ENCODE data around the gene DCUN1D3.

The DCUN1D3 gene

DNA sequence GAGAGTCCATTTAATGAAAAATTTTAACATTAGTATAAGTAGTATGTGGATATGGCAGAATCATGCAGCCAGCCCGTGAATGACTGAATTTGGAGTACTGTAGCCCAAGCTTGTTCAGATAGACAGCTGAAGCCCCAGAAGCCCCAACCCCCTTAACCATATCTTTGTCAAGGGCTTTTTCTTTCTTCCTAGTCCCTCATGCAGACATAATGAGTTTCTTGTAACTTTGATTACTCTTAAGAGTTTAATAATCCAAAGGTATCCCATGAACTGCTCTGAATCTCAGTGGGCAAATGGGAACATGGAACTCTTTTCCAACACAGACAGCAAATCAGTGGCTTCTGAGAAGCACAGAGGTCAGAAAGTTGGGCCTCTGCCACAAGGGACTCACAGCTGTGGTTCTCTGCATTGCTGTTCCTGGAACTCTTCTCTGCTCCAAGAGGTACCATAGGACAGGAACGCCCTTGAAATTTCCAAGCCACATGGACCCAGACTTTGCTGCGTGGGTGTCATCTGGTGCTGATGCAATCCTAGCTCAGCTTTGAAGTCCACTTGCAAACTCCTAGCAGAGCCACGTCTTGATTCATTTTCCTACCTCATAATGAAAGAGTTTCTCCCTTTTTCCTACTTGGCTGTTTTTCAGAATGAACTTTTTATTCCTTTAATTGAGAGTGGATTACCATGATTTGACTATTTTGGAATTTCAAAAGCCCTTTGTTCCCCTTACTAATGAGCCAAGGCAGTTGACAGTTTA, 18.5 kb upstream of the DCUN1D3 start:
- no peak for DNase-seq (ENCODE audit: low read depth, low spot score)

DNA sequence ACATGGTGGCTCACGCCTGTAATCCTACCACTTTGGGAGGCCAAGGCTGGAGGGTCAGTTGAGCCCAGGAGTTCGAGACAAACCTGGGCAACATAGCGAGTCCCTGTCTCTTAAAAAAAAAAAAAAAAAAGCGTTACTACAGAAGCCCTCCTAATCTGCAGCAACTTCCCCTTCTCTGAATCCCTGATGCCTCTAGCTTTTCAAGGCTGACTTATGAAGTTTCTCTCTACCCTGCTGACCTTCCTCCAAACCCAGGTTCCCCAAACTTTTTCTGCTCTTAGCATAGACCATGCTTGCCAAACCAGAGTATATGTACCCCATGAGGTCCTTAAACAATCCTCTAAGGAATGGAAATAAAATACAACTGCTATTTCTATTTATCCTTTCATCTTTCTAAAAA, 16.8 kb upstream of the DCUN1D3 start:
- no peak for DNase-seq (ENCODE audit: low read depth, low spot score)

DNA sequence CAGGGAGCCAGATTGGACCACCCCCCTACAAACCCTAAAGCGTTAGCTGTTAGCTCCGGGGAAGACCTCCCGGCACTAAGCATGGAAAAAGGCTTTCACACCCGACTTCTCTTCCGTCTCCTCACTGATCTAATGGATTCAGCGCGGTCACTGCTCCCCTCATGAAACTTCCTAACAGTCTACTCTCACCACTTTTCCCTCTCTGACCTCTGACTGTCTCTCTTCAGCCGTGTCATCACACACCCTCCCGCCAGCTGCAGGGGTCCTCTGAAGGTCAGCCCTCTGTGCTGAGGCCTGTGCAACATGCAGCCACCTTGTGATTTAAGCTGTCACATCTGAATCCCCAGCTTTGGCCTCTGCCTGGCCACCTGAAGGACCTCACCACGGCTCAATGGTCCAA, 16.1 kb upstream of the DCUN1D3 start:
- DNase-seq (ENCODE audit: low read depth, low spot score): no peak

DNA sequence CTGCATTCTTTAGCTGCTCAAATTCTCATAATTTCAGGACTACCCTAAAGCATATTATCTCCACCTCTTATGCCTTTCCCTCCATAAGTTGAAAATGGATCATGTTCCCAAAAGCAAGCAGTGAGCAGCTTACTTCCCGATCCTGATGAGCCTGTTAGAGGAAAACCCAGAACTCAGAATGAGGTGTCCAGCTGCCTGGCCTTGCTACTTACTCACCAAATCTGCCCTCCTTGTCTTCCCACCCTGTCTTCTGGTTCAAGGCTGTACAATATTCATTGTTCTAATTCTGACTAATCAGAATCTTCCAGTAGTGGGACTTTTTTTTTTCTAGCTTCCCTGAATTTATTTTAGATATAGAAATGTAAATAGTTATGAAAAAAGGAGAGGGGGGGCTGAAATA, 11.2 kb upstream of the DCUN1D3 start:
- no peak for DNase-seq (ENCODE audit: low read depth, low spot score)

DNA sequence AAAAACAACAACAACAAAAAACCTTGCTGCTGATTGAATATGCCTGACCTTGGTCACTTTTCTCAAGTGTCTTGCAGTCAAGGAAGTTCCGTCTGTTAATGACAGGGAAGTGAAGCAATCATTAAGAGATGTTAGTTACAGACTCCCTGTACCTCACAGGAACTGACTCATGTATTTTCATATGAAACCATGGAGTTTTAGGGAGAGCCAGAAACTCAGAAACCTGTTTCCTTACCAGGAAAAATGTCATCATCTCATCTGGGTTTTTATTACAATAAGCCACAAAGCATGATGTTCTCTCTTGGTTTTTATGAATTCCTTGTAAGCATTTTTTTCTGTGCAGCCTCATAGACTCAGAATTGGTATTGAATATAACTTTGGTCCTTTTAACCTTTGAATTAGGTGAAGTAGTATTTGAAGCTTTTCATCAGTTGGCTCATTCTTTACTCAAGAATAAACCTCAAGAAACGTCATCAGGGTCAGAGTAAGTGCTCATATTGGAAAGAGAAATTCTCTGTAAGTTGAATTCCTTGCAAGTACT, 10.7 kb upstream of the DCUN1D3 start:
- no peak for DNase-seq (ENCODE audit: low read depth, low spot score)

DNA sequence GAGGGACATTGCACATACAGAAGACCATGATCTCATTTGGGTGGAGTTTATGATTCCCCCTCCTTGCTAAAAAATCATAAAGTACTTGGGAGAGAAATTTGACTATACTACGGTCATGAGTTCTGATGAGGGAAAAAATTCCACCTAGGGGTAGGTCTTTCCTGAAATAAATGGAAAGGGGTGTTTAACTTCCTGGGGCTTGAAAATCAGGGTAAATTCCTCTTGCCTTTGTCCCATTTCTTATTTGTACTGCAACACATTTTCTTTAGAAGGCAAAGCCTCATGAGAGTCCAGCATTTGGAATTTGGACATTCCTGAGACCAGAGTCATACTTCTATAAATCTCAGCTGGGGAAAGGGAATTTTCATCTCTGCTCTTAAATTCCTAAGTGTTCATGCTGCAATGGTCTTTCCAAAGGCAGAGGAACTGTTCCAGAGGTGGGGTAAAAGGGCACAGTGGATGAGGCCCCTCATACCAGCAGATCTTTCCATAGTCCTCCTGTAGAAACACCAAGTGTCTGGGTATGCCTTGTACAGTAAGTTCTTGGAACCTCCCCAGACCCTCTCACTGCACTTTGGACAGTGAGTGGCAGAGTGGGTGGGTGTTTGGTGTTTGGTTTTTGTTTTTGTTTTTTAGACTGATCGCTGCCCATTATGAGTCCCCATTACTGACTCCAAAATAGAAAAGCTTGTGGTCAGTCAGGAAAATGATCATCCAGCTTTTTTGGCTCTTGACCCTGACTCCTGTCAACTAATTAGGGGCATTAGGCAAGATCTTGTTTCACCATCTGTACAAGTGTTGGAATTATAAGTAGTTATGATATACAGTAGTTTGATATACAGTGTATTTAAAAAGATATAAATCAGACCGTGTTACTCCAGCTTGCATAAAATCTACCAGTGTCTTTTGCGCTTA, 6.4 kb upstream of the DCUN1D3 start:
- DNase-seq (ENCODE audit: low read depth, low spot score): no peak

DNA sequence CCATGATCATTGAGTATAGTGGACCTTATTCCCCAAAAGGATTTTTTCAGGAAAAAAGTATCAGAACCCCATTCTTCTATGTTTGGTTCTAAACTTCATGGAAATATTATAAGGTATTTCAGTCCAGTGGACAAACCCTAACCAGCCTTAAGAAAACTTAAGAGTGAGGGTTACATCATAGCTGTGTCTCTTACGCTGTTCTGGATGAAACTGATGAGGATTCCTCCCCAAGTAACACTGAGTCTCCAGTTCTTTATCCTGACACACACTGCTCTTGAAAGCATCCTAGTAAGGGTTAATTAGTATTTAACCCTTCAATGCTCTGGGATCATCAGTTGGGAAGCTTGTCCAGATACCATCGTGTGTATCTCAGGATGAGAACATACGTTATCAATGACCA, 5.4 kb upstream of the DCUN1D3 start:
- no peak for DNase-seq (ENCODE audit: low read depth, low spot score)

DNA sequence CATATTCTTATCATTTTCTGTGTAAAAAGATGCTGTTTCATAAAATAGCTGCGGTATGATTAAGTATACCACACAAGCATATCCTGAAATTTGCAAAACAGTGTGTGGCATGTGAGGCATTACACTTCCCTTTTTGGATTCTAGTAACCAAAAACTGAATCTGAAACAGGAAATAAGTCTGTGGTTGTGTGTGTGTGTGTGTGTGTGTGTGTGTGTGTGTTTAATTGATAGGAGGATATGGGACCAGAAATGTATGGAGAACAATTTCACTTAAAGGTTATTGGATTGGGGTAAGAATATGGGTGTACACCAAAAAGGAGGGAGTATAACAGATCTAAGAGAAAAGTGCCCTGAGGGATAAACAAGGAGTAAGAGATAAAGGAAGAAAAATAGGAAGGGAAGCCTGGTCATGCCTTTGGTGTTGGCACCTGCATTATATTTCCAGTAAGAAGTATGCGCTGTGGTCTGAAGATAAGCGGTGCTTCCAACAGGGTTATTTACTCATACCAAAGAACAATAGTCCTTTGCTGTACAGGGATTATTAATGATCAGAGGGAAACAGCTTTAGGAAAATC, 4.4 kb upstream of the DCUN1D3 start:
- DNase-seq (ENCODE audit: low read depth, low spot score): no peak

DNA sequence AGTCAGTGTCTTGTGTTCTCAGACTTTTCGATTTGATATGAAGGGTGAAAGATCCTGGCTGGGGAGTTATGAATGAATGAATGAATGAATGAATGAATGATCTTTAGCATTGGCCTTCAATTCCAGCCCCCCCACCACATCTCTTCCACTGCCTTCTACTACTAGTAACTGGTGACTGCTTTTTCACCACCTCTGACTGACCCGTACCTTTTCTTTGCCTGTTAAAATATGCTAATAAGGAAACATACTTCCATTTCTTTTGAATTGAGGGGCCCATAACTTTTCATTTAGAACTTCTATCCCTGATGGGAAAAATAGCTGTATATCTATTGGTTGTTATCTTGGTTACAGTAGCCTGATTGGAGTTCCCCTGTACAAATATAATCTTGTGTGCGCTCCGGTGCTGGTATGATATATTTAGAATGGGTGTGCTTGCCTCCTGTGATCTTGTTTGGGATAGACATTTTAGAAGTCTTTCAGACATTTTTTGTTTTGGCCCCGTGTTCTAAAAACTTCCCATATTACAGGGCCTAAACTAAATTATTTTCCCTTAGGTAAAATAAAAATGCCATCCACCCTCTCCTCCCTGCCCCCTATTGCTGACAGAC, 3.8 kb upstream of the DCUN1D3 start:
- no peak for DNase-seq (ENCODE audit: low read depth, low spot score)

DNA sequence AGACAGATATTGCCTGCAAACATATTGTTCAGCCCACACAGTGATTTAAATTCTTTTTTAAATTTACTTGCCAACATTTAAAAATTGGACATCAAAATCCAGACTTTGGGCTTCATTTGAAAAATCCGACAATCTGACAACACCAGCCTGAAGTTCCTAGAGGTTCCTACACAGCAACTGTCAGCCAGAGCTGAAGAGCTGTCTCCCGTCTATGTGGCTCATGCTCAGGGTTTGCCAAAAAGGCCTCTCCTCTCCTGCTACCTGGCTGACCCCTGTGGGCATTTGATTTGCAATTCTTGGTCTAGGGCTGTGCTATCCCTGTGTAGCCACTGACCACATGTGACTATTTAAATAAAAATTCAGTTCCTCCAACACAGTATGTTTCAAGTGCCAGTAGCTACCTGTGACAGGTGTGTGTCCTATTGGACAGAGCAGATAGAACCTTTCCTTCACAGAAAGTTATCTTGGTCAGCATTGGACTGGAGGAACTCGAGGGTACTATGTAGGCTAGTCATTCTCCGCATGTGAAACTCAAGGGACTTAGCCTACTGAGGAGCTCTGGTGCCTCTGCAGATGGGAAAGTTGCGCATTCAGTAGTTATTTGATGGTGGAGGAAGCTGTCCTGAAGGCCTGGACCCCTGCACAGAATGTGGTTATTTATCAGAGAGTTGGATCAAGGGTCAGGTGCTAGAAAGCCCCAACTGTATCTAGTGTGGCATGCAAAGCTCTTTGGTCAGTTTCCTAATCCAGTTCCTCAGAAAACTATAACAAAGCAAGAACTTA, 3.1 kb upstream of the DCUN1D3 start:
- no peak for DNase-seq (ENCODE audit: low read depth, low spot score)

DNA sequence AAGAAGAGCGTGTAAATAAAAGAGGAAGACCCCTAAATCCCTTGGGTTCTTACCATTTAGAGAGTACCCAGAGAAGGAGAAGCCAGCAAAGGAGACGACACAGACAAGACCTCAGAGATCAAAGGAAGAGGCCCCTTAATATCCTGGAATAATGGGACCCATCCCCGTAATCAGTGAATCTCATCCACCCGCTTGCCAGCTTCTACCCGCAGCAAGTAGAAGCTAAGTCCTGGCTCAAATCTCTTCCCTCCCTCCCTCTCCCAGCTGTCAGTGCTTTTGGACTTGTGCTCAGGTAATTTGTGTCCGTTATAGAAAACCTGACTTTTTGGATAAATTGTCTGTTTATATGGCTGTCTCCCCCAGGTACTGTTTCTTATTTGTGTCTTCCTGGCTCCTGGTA, 2.3 kb upstream of the DCUN1D3 start:
- no peak for DNase-seq (ENCODE audit: low read depth, low spot score)

DNA sequence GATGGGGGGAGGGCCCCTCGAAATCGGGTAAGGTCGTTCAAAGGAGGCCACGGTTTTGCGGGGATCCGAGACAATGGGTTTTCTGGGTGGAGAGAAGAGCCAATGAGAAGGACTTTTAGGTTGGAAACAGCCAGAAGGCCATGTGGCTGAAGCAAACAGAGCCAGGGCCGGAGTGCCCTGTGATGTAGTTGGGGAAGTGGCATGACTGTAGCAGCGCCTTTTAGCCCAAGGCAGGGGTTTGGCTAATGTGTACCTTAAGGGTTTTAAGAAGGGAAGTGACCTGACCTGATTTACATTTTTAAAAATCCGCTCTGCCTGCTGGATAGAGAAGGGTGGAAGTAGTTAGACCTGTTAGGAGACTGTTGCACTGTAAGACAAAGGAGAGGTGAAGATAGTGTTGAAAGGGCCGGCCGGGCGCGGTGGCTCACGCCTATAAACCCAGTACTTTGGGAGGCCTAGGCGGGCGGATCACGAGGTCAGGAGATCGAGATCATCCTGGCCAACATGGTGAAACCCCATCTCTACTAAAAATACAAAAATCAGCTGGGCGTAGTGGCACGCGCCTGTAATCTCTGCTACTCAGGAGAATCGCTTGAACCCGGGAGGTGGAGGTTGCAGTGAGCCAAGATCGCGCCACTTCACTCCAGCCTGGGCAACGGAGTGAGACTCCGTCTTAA, 1.4 kb upstream of the DCUN1D3 start:
- no peak for DNase-seq (ENCODE audit: low read depth, low spot score)

DNA sequence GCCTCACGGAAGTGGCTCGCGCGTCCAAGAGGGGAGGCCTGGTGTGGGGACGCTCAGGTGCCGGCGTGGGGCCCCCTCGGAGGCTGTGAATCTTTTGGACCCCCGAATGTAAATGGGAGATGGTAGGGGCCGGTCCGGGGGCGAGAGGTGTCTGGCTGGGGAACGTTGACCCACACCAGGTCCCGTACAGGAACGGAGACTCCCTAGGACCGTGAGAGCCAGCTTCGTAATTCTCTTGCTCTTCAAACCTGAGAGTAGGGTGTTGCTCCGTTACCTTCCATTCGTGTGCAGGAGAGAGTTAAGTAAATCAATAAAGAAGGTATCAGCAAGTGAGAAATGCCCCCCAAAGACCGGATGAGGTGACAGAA, 894 bp upstream of the DCUN1D3 start:
- no peak for DNase-seq (ENCODE audit: low read depth, low spot score)

DNA sequence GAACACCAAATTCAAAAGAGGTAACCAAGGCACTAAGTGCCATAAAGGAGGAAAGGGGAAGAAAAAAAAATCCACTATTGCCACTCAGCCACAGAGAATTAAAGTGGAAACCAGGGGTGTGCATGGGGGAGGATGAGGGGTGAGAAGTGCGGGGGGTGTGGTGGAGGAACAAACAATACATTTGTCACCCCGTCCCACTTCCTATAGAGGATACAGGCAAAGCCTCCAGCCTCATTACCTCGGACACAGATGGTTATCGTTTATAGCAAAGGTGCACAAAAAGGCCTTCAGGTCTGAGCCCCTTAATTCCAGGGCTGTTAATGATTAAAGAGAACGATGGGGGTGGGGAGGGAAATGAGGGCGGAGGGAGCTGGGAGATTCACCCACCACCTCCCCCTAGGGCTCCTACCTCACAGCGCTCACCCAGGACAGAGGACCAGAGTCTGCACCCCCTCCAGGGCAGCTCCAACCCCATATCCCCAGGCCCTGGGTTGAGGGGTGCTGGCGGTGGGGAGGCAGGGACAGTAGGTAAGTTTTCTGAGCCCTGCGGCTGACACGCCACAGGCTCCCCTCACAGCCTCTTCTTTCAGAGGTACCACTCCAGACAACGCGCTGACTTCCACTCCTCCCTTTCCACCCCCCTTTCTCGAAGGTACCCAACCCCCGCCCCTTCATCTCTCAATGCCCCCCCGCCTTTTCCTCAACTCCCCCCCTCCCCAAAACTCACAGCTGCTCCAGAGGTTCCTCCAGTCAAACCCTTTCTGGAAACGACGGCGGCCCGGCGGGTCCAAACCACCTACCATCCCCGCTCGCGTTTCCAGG, 470 bp downstream of the DCUN1D3 start:
- no peak for DNase-seq (ENCODE audit: low read depth, low spot score)

DNA sequence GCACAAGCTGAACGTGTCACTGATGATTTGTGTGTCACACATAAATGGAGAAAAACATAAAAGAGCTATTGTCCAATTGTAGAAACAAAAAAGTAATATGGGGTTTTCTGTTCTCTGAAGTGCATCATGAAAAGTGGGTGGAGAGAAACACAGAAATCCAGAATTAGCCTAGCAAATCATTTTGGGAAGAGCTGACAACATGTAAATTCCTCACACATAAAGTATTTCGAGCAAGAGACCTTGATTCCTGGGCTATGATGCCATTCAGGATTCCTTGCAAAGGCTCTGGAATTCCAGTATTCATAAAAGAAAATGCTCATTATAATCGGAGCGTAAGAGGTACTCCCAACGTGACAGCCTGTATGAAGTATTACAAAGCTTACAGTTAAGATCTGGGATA, 1.1 kb downstream of the DCUN1D3 start:
- DNase-seq (ENCODE audit: low read depth, low spot score): no peak

DNA sequence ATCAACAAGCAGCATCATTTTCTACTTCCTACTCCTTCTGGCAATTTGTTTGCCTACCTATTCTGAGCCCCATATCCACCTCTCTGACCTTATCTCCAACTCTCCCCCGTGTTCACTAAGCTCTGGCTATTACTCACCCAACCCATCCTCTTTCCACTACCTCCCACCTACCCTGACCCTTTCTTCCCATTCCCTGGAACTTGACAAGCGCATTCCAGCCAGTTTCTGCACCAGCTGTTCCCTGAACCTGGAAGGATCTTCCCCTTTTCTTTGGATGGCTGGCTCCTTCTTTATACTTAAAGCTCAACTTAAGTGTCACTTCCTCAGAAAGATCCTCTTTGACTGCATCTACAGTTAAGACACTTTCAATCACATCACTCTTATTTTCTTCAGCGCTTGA, 2.2 kb downstream of the DCUN1D3 start:
- no peak for DNase-seq (ENCODE audit: low read depth, low spot score)

DNA sequence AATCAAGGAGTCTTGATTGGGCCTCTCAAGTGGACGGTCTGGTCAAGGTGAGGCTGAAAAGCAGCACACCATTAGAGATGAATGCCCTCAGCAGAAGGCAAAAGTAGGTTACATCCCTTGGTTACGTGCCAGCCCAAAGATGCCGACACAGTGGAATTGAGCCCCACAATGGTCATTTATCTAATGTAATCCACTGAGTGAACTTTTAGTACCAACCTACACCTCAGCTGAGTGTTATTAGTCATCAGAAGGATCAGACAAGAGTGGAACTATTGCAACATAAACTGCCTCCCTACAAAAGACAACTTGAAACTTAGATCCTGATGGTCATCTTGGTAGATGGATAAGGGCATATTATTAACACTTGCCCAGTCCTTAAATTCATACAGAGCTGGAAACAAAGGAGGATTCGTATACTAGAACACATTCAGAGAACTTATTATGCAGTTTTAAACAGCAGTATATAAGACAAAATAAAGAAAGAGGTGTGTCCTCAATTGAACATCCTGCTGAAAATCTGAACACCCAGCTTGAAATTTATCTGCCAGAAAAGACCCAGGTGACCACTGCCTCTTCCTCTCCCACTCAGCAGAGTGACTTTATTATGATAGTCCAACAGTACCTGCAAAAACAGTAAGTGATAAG, 2.8 kb downstream of the DCUN1D3 start:
- DNase-seq (ENCODE audit: low read depth, low spot score): no peak

DNA sequence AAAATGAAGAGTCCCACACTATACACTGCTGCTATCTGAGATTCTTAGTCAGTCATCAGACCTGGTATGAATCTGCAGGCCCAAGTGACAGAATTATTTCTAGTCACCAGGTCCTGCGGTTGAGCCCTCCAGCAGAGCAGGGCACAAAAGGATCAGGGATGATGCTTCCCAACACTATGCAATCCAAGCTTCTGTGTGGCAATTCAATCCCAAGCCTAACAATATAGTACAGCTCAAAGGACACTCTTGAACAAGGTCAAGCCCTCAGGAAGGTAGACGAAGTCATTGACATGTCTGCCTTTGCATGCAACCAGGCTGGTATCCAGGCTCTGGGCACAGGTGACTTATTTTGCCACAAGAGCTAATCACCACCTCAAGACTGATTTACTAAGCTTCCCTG, 5.8 kb downstream of the DCUN1D3 start:
- DNase-seq (ENCODE audit: low read depth, low spot score): no peak

DNA sequence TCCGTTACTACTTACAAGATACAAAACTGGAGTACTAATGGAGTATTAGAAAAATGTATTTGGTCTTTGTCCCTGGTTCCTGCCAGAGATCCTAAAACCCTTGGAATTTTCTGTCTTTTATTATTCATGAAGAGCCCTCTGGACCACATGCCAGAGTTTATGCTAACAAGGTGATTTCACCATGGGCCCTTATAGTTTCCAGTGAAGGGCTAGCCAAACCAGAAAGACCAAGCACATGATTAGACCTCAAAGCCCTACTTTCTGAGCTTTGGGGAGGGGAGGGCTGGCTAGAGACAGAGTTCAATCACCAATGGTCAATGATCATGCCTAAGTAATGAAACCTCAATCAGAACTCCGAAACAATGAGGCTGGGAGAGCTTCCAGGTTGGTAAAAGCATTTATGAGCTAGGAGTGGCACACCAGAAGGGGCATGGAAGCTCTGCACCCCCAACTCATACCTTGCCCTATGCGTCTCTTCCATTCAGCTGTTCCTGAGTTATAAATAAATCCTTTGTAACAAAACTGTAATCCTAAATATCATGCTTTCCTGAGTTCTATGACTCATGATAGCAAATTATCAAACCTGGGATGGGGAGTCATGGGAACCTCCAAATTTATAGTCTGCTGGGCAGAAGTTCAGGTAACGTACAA, 10.4 kb downstream of the DCUN1D3 start:
- DNase-seq (ENCODE audit: low read depth, low spot score): no peak
